K562 (cell line): ENCODE results near the gene ATP1A3. TPM values are rescaled to one million over a fixed set of nuclear protein-coding genes. Genes with fewer than 3 reads are reported as not detected.
A peak's percentile ranks its signal among the peaks of the same experiment; 100 is the strongest.

Experiments
- COPS2 ChIP-seq: fragments of 450-650 bp; conservative IDR thresholded peaks from 2 replicates; pipeline ENCODE4 v1.6.1; 2016; ENCODE audit warnings: mild to moderate bottlenecking, moderate library complexity
- IRF2 ChIP-seq: sonication (generic); formaldehyde crosslinking; IDR thresholded peaks from 2 replicates; pipeline ENCODE4 v1.8.1; 2022; ENCODE audit warnings: mild to moderate bottlenecking, missing genetic modification reagents
- MCM5 ChIP-seq: fragments of 450-650 bp; IDR thresholded peaks from 2 replicates; pipeline ENCODE4 v1.6.1; 2016; ENCODE audit warnings: low read depth
- PCBP2 ChIP-seq: fragments of 200-400 bp; formaldehyde crosslinking; IDR thresholded peaks from 2 replicates; pipeline ENCODE4 v1.6.1; 2018; ENCODE audit warnings: low read length, low read depth, mild to moderate bottlenecking, moderate library complexity; ENCODE audit not compliant: poor library complexity, severe bottlenecking
- RBM25 ChIP-seq: fragments of 200-400 bp; formaldehyde crosslinking; IDR thresholded peaks from 2 replicates; pipeline ENCODE4 v1.6.1; 2018; ENCODE audit warnings: low read length, low read depth, moderate library complexity; ENCODE audit not compliant: severe bottlenecking
- TEAD4 ChIP-seq, 2 experiments: sonication (generic) in 1 of 2; formaldehyde crosslinking in 1 of 2; IDR thresholded peaks; 2 replicates each; pipeline versions ENCODE4 v1.6.1 to v1.8.0; 2012 to 2022; ENCODE audit warnings: borderline replicate concordance in 1 of 2, inconsistent platforms in 1 of 2, low read length in 1 of 2, mild to moderate bottlenecking in 1 of 2, missing genetic modification reagents in 1 of 2
- ZKSCAN1 ChIP-seq: fragments of 150-350 bp; IDR thresholded peaks from 2 replicates; pipeline ENCODE4 v1.6.1; 2016; ENCODE audit warnings: low read depth, low read length
- ZNF431 ChIP-seq: sonication (generic); formaldehyde crosslinking; IDR thresholded peaks from 2 replicates; pipeline ENCODE4 v1.8.0; 2022; ENCODE audit warnings: mild to moderate bottlenecking, missing genetic modification reagents
- ZNF766 ChIP-seq: fragments of 200-800 bp; sonication (Bioruptor generic); conservative IDR thresholded peaks from 2 replicates; pipeline ENCODE4 v1.6.1; 2016; ENCODE audit warnings: missing genetic modification characterization, missing compliant biosample characterization
- polyA plus RNA-seq, 8 experiments: library from polyadenylated mRNA; depleted of rRNA in 4 of 8; stranded (reverse) in 5 of 8; unstranded in 3 of 8; fragments of >200 nt; fragmentation: Nextera tagmentation in 2 of 8; fragmentation: Illumina TruSeq in 1 of 8; extraction: Ambion mirVana in 2 of 8; extraction: Trizol in 1 of 8; gene quantifications; 2 replicates each; pipeline versions ENCODE4 v1.2.1 to v1.2.3, GENCODE V29; 2011 to 2014; ENCODE audit warnings: inconsistent platforms in 1 of 8, missing spikeins in 1 of 8
- total RNA-seq, 7 experiments: library from RNA; depleted of rRNA in 6 of 7; stranded (reverse); fragments of >200 nt in 6 of 7; fragmentation: Illumina TruSeq in 2 of 7; extraction: Trizol in 2 of 7; gene quantifications; 2 replicates each; pipeline versions ENCODE4 v1.2.1 to v1.2.3, GENCODE V29; 2011 to 2021; ENCODE audit warnings: low replicate concordance in 1 of 7
- TF ChIP-seq, protein P1 (sequence below): fragments of 200-400 bp; formaldehyde crosslinking; IDR thresholded peaks from 2 replicates; pipeline ENCODE4 v1.6.1; 2017; ENCODE audit warnings: mild to moderate bottlenecking, low read depth, low read length, moderate library complexity
- TF ChIP-seq, protein P2 (sequence below), 2 experiments: IDR thresholded peaks; 2 replicates each; pipeline ENCODE4 v1.6.1; 2011; ENCODE audit warnings: borderline replicate concordance in 1 of 2, control low read depth in 1 of 2, low read depth in 1 of 2, low read length in 1 of 2, mild to moderate bottlenecking in 1 of 2, mixed read lengths in 1 of 2, moderate library complexity in 1 of 2; ENCODE audit not compliant: insufficient read depth in 1 of 2, insufficient read length in 1 of 2, poor library complexity in 1 of 2, severe bottlenecking in 1 of 2; ENCODE audit errors: extremely low read depth in 1 of 2

The ATP1A3 gene
- total and polyA plus RNA-seq, 9 of the 15 experiments (the other 6 are each of a cell fraction or from before 2014, with no cell fraction given), result 0.03 to 1.0 (median 0.17) TPM; not detected in 3

- TF ChIP-seq, protein P1, sequence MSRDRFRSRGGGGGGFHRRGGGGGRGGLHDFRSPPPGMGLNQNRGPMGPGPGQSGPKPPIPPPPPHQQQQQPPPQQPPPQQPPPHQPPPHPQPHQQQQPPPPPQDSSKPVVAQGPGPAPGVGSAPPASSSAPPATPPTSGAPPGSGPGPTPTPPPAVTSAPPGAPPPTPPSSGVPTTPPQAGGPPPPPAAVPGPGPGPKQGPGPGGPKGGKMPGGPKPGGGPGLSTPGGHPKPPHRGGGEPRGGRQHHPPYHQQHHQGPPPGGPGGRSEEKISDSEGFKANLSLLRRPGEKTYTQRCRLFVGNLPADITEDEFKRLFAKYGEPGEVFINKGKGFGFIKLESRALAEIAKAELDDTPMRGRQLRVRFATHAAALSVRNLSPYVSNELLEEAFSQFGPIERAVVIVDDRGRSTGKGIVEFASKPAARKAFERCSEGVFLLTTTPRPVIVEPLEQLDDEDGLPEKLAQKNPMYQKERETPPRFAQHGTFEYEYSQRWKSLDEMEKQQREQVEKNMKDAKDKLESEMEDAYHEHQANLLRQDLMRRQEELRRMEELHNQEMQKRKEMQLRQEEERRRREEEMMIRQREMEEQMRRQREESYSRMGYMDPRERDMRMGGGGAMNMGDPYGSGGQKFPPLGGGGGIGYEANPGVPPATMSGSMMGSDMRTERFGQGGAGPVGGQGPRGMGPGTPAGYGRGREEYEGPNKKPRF, result no peak
- TF ChIP-seq PCBP2, result no peak
- peak; percentile 64; the same call in 1 of the 2 replicates for TF ChIP-seq ZNF431
- TF ChIP-seq ZKSCAN1, result no peak
- no peak for TF ChIP-seq IRF2 (CRISPR knock-in tag)
- no peak for TF ChIP-seq MCM5
- TF ChIP-seq RBM25, result peak; percentile 95
- TF ChIP-seq, protein P2, sequence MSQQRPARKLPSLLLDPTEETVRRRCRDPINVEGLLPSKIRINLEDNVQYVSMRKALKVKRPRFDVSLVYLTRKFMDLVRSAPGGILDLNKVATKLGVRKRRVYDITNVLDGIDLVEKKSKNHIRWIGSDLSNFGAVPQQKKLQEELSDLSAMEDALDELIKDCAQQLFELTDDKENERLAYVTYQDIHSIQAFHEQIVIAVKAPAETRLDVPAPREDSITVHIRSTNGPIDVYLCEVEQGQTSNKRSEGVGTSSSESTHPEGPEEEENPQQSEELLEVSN (IDR thresholded peaks at IDR 0.05; ENCODE audit: borderline replicate concordance in 1 of 2, extremely low read depth in 1 of 2, insufficient read depth in 1 of 2, insufficient read length in 1 of 2, low read depth in 1 of 2, low read length in 1 of 2, poor library complexity in 1 of 2, severe bottlenecking in 1 of 2), result peak; percentile 45 to 93
- TF ChIP-seq ZNF766 (CRISPR knock-in tag), result no peak
- TF ChIP-seq TEAD4 (IDR thresholded peaks at IDR 0.05; ENCODE audit: low read length), result no peak
- TF ChIP-seq TEAD4 (CRISPR knock-in tag; IDR thresholded peaks at IDR 0.05; ENCODE audit: borderline replicate concordance), result peak; percentile 90; the same call in 1 of the 2 replicates
- no peak for TF ChIP-seq COPS2
Measured at GRCh38 chr19:41924151-41925145, 69.6 kb downstream of the ATP1A3 start (continued).
